Large intestine (tissue), 3 donors: ENCODE data around the gene IQGAP1. TPM values are rescaled to one million over a fixed set of nuclear protein-coding genes. Genes with fewer than 3 reads are reported as not detected.
"Not testable (repeated sequence)": the region's sequence is repeated elsewhere in the genome, so short reads cannot be mapped to it uniquely, and the experiment has no call there.

Source experiments
- DNase-seq, 2 donors: peaks; one replicate each; pipeline versions ENCODE4 v3.0.0 to v3.0.0-alpha.2; 2013
- H3K27ac ChIP-seq: one replicate; pipeline ENCODE4 v1.5.1; 2013; ENCODE audit warnings: low read length
- H3K27me3 ChIP-seq: 2 replicates; pipeline ENCODE4 v1.6.1; 2013; ENCODE audit warnings: low read length; ENCODE audit not compliant: control insufficient read depth, insufficient read depth
- H3K36me3 ChIP-seq: 2 replicates; pipeline ENCODE4 v1.6.1; 2013; ENCODE audit warnings: low read length; ENCODE audit not compliant: control insufficient read depth, insufficient read depth
- H3K4me1 ChIP-seq: one replicate; pipeline ENCODE4 v1.6.1; 2013; ENCODE audit warnings: low read length; ENCODE audit not compliant: control insufficient read depth, insufficient read depth
- H3K4me3 ChIP-seq: one replicate; pipeline ENCODE4 v1.5.1; 2013; ENCODE audit warnings: low read length
- H3K9me3 ChIP-seq: one replicate; pipeline ENCODE4 v1.6.1; 2013; ENCODE audit warnings: mild to moderate bottlenecking, low read depth, low read length, moderate library complexity; ENCODE audit not compliant: control insufficient read depth
- WGBS: methylation state at CpG from one replicate; pipeline ENCODE4 v1.1.5; 2013; ENCODE audit warnings: low lambda C conversion rate; ENCODE audit not compliant: insufficient coverage; 5-methylcytosine and 5-hydroxymethylcytosine counted together
- polyA plus RNA-seq: library from polyadenylated mRNA; unstranded; fragments of 120-200 nt; gene quantifications from one replicate; pipeline ENCODE4 v1.2.1, GENCODE V29; 2013

Gene IQGAP1
- polyA plus RNA-seq, 1 donor, result 90.9 TPM

GRCh38 chr15:90523373-90523772 is 135.3 kb downstream of the IQGAP1 start:
- H3K27me3 ChIP-seq, result no peaks in the 10 kb centered on the region
- no peak overlapping the region for H3K27ac ChIP-seq
- no peak overlapping the region for H3K4me3 ChIP-seq
- no peaks in the 10 kb centered on the region for H3K4me1 ChIP-seq
- WGBS, result no CpG with 5 or more reads among the region's 3 CpGs
- H3K9me3 ChIP-seq, result no peaks in the 10 kb centered on the region
- no peaks in the 10 kb centered on the region for H3K36me3 ChIP-seq
- DNase-seq, result no peak

- H3K27ac ChIP-seq, H3K4me3 ChIP-seq, DNase-seq, H3K27me3 ChIP-seq, H3K4me1 ChIP-seq, H3K9me3 ChIP-seq, H3K36me3 ChIP-seq: not testable (repeated sequence)
- WGBS, result 100% methylated on average over 1 of the region's 6 CpGs
Measured at GRCh38 chr15:90524018-90524803, 136.2 kb downstream of the IQGAP1 start.

GRCh38 chr15:90529011-90529370 is 140.9 kb downstream of the IQGAP1 start:
- no peaks in the 10 kb centered on the region for H3K27me3 ChIP-seq
- no peaks in the 10 kb centered on the region for H3K9me3 ChIP-seq
- H3K27ac ChIP-seq, result peak overlapping the region; percentile 82
- peaks cover 7% of the 10 kb centered on the region for H3K4me1 ChIP-seq
- no CpG with 5 or more reads among the region's 15 CpGs for WGBS
- no peak for DNase-seq
- peak overlapping the region; percentile 82 for H3K4me3 ChIP-seq
- H3K36me3 ChIP-seq, result no peaks in the 10 kb centered on the region

- Histone ChIP-seq H3K27ac (peak within 1 kb of the TSS; percentile 82), H3K36me3 (no peaks in the 10 kb centered on the region), H3K9me3 (no peaks in the 10 kb centered on the region), H3K27me3 (no peaks in the 10 kb centered on the region), H3K4me1 (peaks cover 7% of the 10 kb centered on the region), H3K4me3 (peak within 1 kb of the TSS; percentile 93)
- WGBS, result no CpG with 5 or more reads among the region's 104 CpGs
- peak; percentile 35 to 84 for DNase-seq
Measured at GRCh38 chr15:90529371-90530249, 141.6 kb downstream of the IQGAP1 start, which contains the start of gene CRTC3. TSS of gene CRTC3 (plus strand) at chr15:90529923. CDS start at chr15:90530072, 149 bp downstream.

- Histone ChIP-seq H3K36me3 (no peaks in the 10 kb centered on the region), H3K9me3 (no peaks in the 10 kb centered on the region), H3K27ac (peak overlapping the region; percentile 46), H3K4me1 (peaks cover 10% of the 10 kb centered on the region), H3K4me3 (peak overlapping the region; percentile 93), H3K27me3 (no peaks in the 10 kb centered on the region)
- WGBS, result no CpG with 5 or more reads among the region's 76 CpGs
- peak; percentile 19 to 75 for DNase-seq
Measured at GRCh38 chr15:90530250-90531051, 142.4 kb downstream of the IQGAP1 start.

GRCh38 chr15:90531147-90531546 is 143.1 kb downstream of the IQGAP1 start:
- no peaks in the 10 kb centered on the region for H3K9me3 ChIP-seq
- no peaks in the 10 kb centered on the region for H3K27me3 ChIP-seq
- no peak for DNase-seq
- no CpG with 5 or more reads among the region's 4 CpGs for WGBS
- H3K4me3 ChIP-seq, result peak overlapping the region; percentile 93
- peaks cover 10% of the 10 kb centered on the region for H3K4me1 ChIP-seq
- H3K36me3 ChIP-seq, result no peaks in the 10 kb centered on the region
- H3K27ac ChIP-seq, result no peak overlapping the region

GRCh38 chr15:90535254-90535653 is 147.2 kb downstream of the IQGAP1 start:
- Histone ChIP-seq H3K27me3 (no peaks in the 10 kb centered on the region), H3K36me3 (peaks cover 4% of the 10 kb centered on the region), H3K27ac (no peak overlapping the region), H3K4me1 (peaks cover 5% of the 10 kb centered on the region), H3K4me3 (no peak overlapping the region), H3K9me3 (no peaks in the 10 kb centered on the region)
- WGBS, result no CpG with 5 or more reads among the region's 5 CpGs
- no peak for DNase-seq

- H3K4me1 ChIP-seq, result peaks cover 3% of the 10 kb centered on the region
- peaks cover 15% of the 10 kb centered on the region for H3K36me3 ChIP-seq
- H3K27me3 ChIP-seq, result no peaks in the 10 kb centered on the region
- no peak overlapping the region for H3K27ac ChIP-seq
- no peak overlapping the region for H3K4me3 ChIP-seq
- no peaks in the 10 kb centered on the region for H3K9me3 ChIP-seq
- no peak for DNase-seq
- WGBS, result 86% methylated on average over 3 of the region's 10 CpGs
Measured at GRCh38 chr15:90539789-90540188, 151.7 kb downstream of the IQGAP1 start.

GRCh38 chr15:90540768-90541167 is 152.7 kb downstream of the IQGAP1 start:
- Histone ChIP-seq H3K27ac (no peak overlapping the region), H3K4me1 (no peaks in the 10 kb centered on the region), H3K4me3 (no peak overlapping the region), H3K36me3 (peaks cover 15% of the 10 kb centered on the region), H3K9me3 (no peaks in the 10 kb centered on the region), H3K27me3 (no peaks in the 10 kb centered on the region)
- DNase-seq, result no peak
- WGBS, result no CpG with 5 or more reads among the region's 3 CpGs

- no peak overlapping the region for H3K4me3 ChIP-seq
- no CpG with 5 or more reads among the region's 7 CpGs for WGBS
- H3K9me3 ChIP-seq, result no peaks in the 10 kb centered on the region
- H3K27ac ChIP-seq, result no peak overlapping the region
- no peak for DNase-seq
- no peaks in the 10 kb centered on the region for H3K27me3 ChIP-seq
- H3K36me3 ChIP-seq, result peaks cover 17% of the 10 kb centered on the region
- no peaks in the 10 kb centered on the region for H3K4me1 ChIP-seq
Measured at GRCh38 chr15:90545095-90545494, 157.1 kb downstream of the IQGAP1 start.
